ENCODE measurements around the gene PAH.

GRCh38 chr12:102911320-102911719, 5.7 kb downstream of the PAH start:
- TF ChIP-seq REST (IDR thresholded peaks at IDR 0.05) (no peak), BCL3 (IDR thresholded peaks at IDR 0.05) (no peak), SMC3 (IDR thresholded peaks at IDR 0.05) (no peak), POLR2A (IDR thresholded peaks at IDR 0.05; ENCODE audit: low read length) (no peak), CTCF (IDR thresholded peaks at IDR 0.05) (no peak), EP300 (IDR thresholded peaks at IDR 0.05) (no peak), PBX3 (IDR thresholded peaks at IDR 0.05) (no peak)
